Upper lobe of right lung (tissue), 1 donor: ENCODE data around the gene CD19. TPM values are rescaled to one million over a fixed set of nuclear protein-coding genes. Genes with fewer than 3 reads are reported as not detected.
A peak's percentile ranks its signal among the peaks of the same experiment; 100 is the strongest.

Experiments
- ATAC-seq: fragments of 200-7000 bp; cut with Tn5 transposase; one replicate; pipeline ENCODE4 v1.9.1; 2020; ENCODE audit warnings: mild to moderate bottlenecking, moderate library complexity
- DNase-seq: peaks from one replicate; pipeline ENCODE4 v3.0.0-alpha.2; 2020
- H3K27ac ChIP-seq: fragments of 200-600 bp; one replicate; pipeline ENCODE4 v1.8.0; 2022
- H3K27me3 ChIP-seq: fragments of 200-600 bp; one replicate; pipeline ENCODE4 v1.8.0; 2022; ENCODE audit warnings: mild to moderate bottlenecking
- H3K36me3 ChIP-seq: fragments of 200-600 bp; one replicate; pipeline ENCODE4 v1.8.0; 2022
- H3K4me1 ChIP-seq: fragments of 200-600 bp; one replicate; pipeline ENCODE4 v1.8.0; 2022
- H3K4me3 ChIP-seq: fragments of 200-600 bp; one replicate; pipeline ENCODE4 v1.8.0; 2022; ENCODE audit warnings: mild to moderate bottlenecking
- H3K9me3 ChIP-seq: fragments of 200-600 bp; one replicate; pipeline ENCODE4 v1.8.0; 2022
- CTCF ChIP-seq: fragments of 200-600 bp; IDR thresholded peaks from one replicate; pipeline ENCODE4 v1.8.0; 2022; ENCODE audit warnings: antibody characterized with exemption
- intact Hi-C: fragments of 100-400 bp; cut with DNase I; formaldehyde crosslinking; loops from one replicate; pipeline ENCODE4 v1.11.0; 2022
- total RNA-seq: library from RNA; stranded (reverse); fragmentation: NEBNext Ultra II Directional; extraction: Animal tissue kit (Norgen Biotek cat#: 25700); gene quantifications from one replicate; pipeline ENCODE4 v1.2.1, GENCODE V29; 2021
- donor health status: DM: no; HTN: yes; CAD: no; lungs with severe emphysema.

CD19 gene
- total RNA-seq, 1 donor from 2014 or later = not detected

- H3K4me3 ChIP-seq = no peak overlapping the region
- H3K4me1 ChIP-seq = no peaks in the 10 kb centered on the region
- no peak for TF ChIP-seq CTCF
- H3K36me3 ChIP-seq = no peaks in the 10 kb centered on the region
- DNase-seq (no peak), ATAC-seq (no peak)
- H3K27ac ChIP-seq = no peak overlapping the region
- intact Hi-C loops = no loop called here
- H3K9me3 ChIP-seq = no peaks in the 10 kb centered on the region
- H3K27me3 ChIP-seq = no peaks in the 10 kb centered on the region
Observed at GRCh38 chr16:28932339-28933141, 769 bp downstream of the CD19 start.

- Histone ChIP-seq H3K4me3 (no peak overlapping the region), H3K4me1 (no peaks in the 10 kb centered on the region), H3K36me3 (no peaks in the 10 kb centered on the region), H3K27me3 (no peaks in the 10 kb centered on the region), H3K9me3 (no peaks in the 10 kb centered on the region), H3K27ac (no peak overlapping the region)
- DNase-seq (no peak), ATAC-seq (no peak)
- no peak for TF ChIP-seq CTCF
- intact Hi-C loops = no loop called here
Observed at GRCh38 chr16:28933171-28933570, 1.4 kb downstream of the CD19 start.

- H3K9me3 ChIP-seq = no peaks in the 10 kb centered on the region
- DNase-seq = no peak
- H3K4me3 ChIP-seq = no peak overlapping the region
- no peak overlapping the region for H3K27ac ChIP-seq
- TF ChIP-seq CTCF = no peak
- intact Hi-C loops = no loop called here
- H3K36me3 ChIP-seq = no peaks in the 10 kb centered on the region
- no peaks in the 10 kb centered on the region for H3K4me1 ChIP-seq
- no peaks in the 10 kb centered on the region for H3K27me3 ChIP-seq
- no peak for ATAC-seq
Observed at GRCh38 chr16:28935346-28935745, 3.6 kb downstream of the CD19 start.

GRCh38 chr16:28935924-28936783 is 4.4 kb downstream of the CD19 start:
- Histone ChIP-seq H3K36me3 (no peaks in the 10 kb centered on the region), H3K4me3 (peak overlapping the region; percentile 29), H3K27me3 (no peaks in the 10 kb centered on the region), H3K27ac (no peak overlapping the region), H3K4me1 (no peaks in the 10 kb centered on the region), H3K9me3 (no peaks in the 10 kb centered on the region)
- intact Hi-C loops = no loop called here
- peak; percentile 99 for ATAC-seq
- TF ChIP-seq CTCF = no peak
- peak; percentile 92 for DNase-seq

- no peaks in the 10 kb centered on the region for H3K4me1 ChIP-seq
- no peak for DNase-seq
- no peaks in the 10 kb centered on the region for H3K9me3 ChIP-seq
- H3K36me3 ChIP-seq = no peaks in the 10 kb centered on the region
- H3K27me3 ChIP-seq = no peaks in the 10 kb centered on the region
- H3K27ac ChIP-seq = no peak overlapping the region
- intact Hi-C loops = no loop called here
- ATAC-seq = no peak
- no peak overlapping the region for H3K4me3 ChIP-seq
- no peak for TF ChIP-seq CTCF
Observed at GRCh38 chr16:28936784-28937155, 5.0 kb downstream of the CD19 start.
